Thymus (tissue), 11 donors: ENCODE measurements around the gene GFOD2. TPM values are rescaled to one million over a fixed set of nuclear protein-coding genes. Genes with fewer than 3 reads are reported as not detected.

ENCODE experiments used
- DNase-seq, 9 donors: peaks; one replicate each; pipeline ENCODE4 v3.0.0-alpha.2; 2013; ENCODE audit warnings: low spot score in 9 of 9, low read depth in 6 of 9, missing footprints in 1 of 9
- H3K27ac ChIP-seq, 2 donors: one replicate each; pipeline ENCODE4 v1.5.1; 2013; ENCODE audit warnings: control low read depth in 1 of 2, low read depth in 1 of 2, low read length in 1 of 2, mild to moderate bottlenecking in 1 of 2, moderate library complexity in 1 of 2
- H3K27me3 ChIP-seq, 2 donors: one replicate each; pipeline ENCODE4 v1.5.1; 2013; ENCODE audit warnings: low read length in 1 of 2; ENCODE audit not compliant: control insufficient read depth in 2 of 2, insufficient read depth in 1 of 2
- H3K36me3 ChIP-seq, 2 donors: one replicate each; pipeline ENCODE4 v1.5.1; 2013; ENCODE audit warnings: low read length in 1 of 2, mild to moderate bottlenecking in 1 of 2, moderate library complexity in 1 of 2; ENCODE audit not compliant: control insufficient read depth in 2 of 2, insufficient read depth in 2 of 2
- H3K4me1 ChIP-seq, 2 donors: one replicate each; pipeline ENCODE4 v1.5.1; 2013; ENCODE audit warnings: low read length in 2 of 2; ENCODE audit not compliant: control insufficient read depth in 2 of 2, insufficient read depth in 2 of 2
- H3K4me3 ChIP-seq, 2 donors: one replicate each; pipeline ENCODE4 v1.5.1; 2013; ENCODE audit warnings: low read length in 2 of 2, control low read depth in 1 of 2, mild to moderate bottlenecking in 1 of 2
- H3K9me3 ChIP-seq, 2 donors: one replicate each; pipeline ENCODE4 v1.5.1; 2013; ENCODE audit warnings: low read length in 1 of 2, mild to moderate bottlenecking in 1 of 2; ENCODE audit not compliant: control insufficient read depth in 2 of 2, insufficient read depth in 1 of 2
- WGBS: extraction: QIAGEN DNeasy Blood & Tissue Kit; methylation state at CpG from one replicate; pipeline ENCODE4 v1.1.7; 2013; 5-methylcytosine and 5-hydroxymethylcytosine counted together
- polyA plus RNA-seq: library from polyadenylated mRNA; stranded (reverse); fragments of 200-250 nt; gene quantifications from one replicate; pipeline ENCODE4 v1.2.3, GENCODE V29; 2013
- total RNA-seq: library from RNA; stranded (reverse); fragments of 120-200 nt; gene quantifications from one replicate; pipeline ENCODE4 v1.2.4, GENCODE V29; 2013
- donor health status: healthy.

Gene GFOD2
- total and polyA plus RNA-seq, 2 donors: 10.2 to 11.3 TPM

- no peaks in the 10 kb centered on the region for H3K27me3 ChIP-seq
- no peak overlapping the region for H3K4me3 ChIP-seq
- H3K36me3 ChIP-seq: peaks cover 64 to 76% of the 10 kb centered on the region in 2 donors
- DNase-seq: no peak
- no peaks in the 10 kb centered on the region for H3K9me3 ChIP-seq
- H3K4me1 ChIP-seq: no peaks in the 10 kb centered on the region
- H3K27ac ChIP-seq: no peak overlapping the region
- WGBS: 98% methylated on average over 22 of the region's 22 CpGs
Measured at GRCh38 chr16:67727521-67728485, 8.7 kb upstream of the GFOD2 start.

GRCh38 chr16:67726106-67727034 is 7.3 kb upstream of the GFOD2 start:
- Histone ChIP-seq H3K4me3 (no peak overlapping the region), H3K27ac (no peak overlapping the region), H3K27me3 (no peaks in the 10 kb centered on the region), H3K4me1 (no peaks in the 10 kb centered on the region), H3K36me3 (peaks cover 64 to 73% of the 10 kb centered on the region in 2 donors), H3K9me3 (no peaks in the 10 kb centered on the region)
- 98% methylated on average over 8 of the region's 8 CpGs for WGBS
- no peak for DNase-seq

- H3K4me1 ChIP-seq: peaks cover 3 to 7% of the 10 kb centered on the region in 2 donors
- no peak for DNase-seq
- WGBS: 96% methylated on average over 5 of the region's 5 CpGs
- H3K9me3 ChIP-seq: no peaks in the 10 kb centered on the region
- H3K27ac ChIP-seq: no peak overlapping the region
- H3K36me3 ChIP-seq: peaks cover 40 to 48% of the 10 kb centered on the region in 2 donors
- no peaks in the 10 kb centered on the region for H3K27me3 ChIP-seq
- H3K4me3 ChIP-seq: no peak overlapping the region
Measured at GRCh38 chr16:67723911-67724305, 4.8 kb upstream of the GFOD2 start.

- Histone ChIP-seq H3K4me3 (no peak overlapping the region), H3K36me3 (peaks cover 34 to 42% of the 10 kb centered on the region in 2 donors), H3K4me1 (peaks cover 8 to 12% of the 10 kb centered on the region in 2 donors), H3K9me3 (no peaks in the 10 kb centered on the region), H3K27me3 (no peaks in the 10 kb centered on the region), H3K27ac (no peak overlapping the region)
- no peak for DNase-seq
- WGBS: over 99% methylated on average over 5 of the region's 5 CpGs
Measured at GRCh38 chr16:67723151-67723910, 4.2 kb upstream of the GFOD2 start.

- no peaks in the 10 kb centered on the region for H3K9me3 ChIP-seq
- no peak overlapping the region for H3K27ac ChIP-seq
- peaks cover 9 to 18% of the 10 kb centered on the region in 2 donors for H3K36me3 ChIP-seq
- peaks cover 13 to 15% of the 10 kb centered on the region in 2 donors for H3K4me1 ChIP-seq
- H3K4me3 ChIP-seq: peak overlapping the region; percentile 71 to 81
- DNase-seq: no peak
- H3K27me3 ChIP-seq: no peaks in the 10 kb centered on the region
- WGBS: 83% methylated on average over 1 of the region's 1 CpG
Measured at GRCh38 chr16:67720236-67720635, 1.1 kb upstream of the GFOD2 start.

- 4% methylated on average over 5 of the region's 5 CpGs for WGBS
- no peaks in the 10 kb centered on the region for H3K9me3 ChIP-seq
- H3K4me3 ChIP-seq: peak overlapping the region; percentile 71 to 81
- H3K4me1 ChIP-seq: peaks cover 13 to 15% of the 10 kb centered on the region in 2 donors
- DNase-seq: peak in 1 of 9 donors; percentile 19
- H3K36me3 ChIP-seq: peaks cover 4 to 14% of the 10 kb centered on the region in 2 donors
- no peaks in the 10 kb centered on the region for H3K27me3 ChIP-seq
- H3K27ac ChIP-seq: peak overlapping the region; percentile 74 to 93
Measured at GRCh38 chr16:67719778-67720144, 645 bp upstream of the GFOD2 start.

- DNase-seq: peak in 2 of 9 donors; percentile 17 to 38
- Histone ChIP-seq H3K9me3 (no peaks in the 10 kb centered on the region), H3K4me1 (peaks cover 13 to 15% of the 10 kb centered on the region in 2 donors), H3K27me3 (no peaks in the 10 kb centered on the region), H3K27ac (peak overlapping the region in 1 of 2 donors; percentile 1), H3K4me3 (peak overlapping the region; percentile 71 to 81), H3K36me3 (peaks cover 0 to 7% of the 10 kb centered on the region in 2 donors)
- 2% methylated on average over 14 of the region's 14 CpGs for whole genome bisulfite sequencing
Measured at GRCh38 chr16:67718668-67719047, 458 bp downstream of the GFOD2 start.

- H3K9me3 ChIP-seq: no peaks in the 10 kb centered on the region
- no peak overlapping the region for H3K4me3 ChIP-seq
- no peak for DNase-seq
- peaks cover 13 to 15% of the 10 kb centered on the region in 2 donors for H3K4me1 ChIP-seq
- over 99% methylated on average over 2 of the region's 2 CpGs for WGBS
- H3K27ac ChIP-seq: no peak overlapping the region
- no peaks in the 10 kb centered on the region for H3K36me3 ChIP-seq
- H3K27me3 ChIP-seq: no peaks in the 10 kb centered on the region
Measured at GRCh38 chr16:67716097-67716496, 3.0 kb downstream of the GFOD2 start.
